Activated naive CD4-positive, alpha-beta T cell treated with anti-CD3 and anti-CD28 coated beads for 36 hours (primary cell): ENCODE results near the gene ZC3H11A. TPM values are rescaled to one million over a fixed set of nuclear protein-coding genes. Genes with fewer than 3 reads are reported as not detected.
A peak's percentile ranks its signal among the peaks of the same experiment; 100 is the strongest.
"Not testable (repeated sequence)": the region's sequence is repeated elsewhere in the genome, so short reads cannot be mapped to it uniquely, and the experiment has no call there.

Source experiments
- CTCF ChIA-PET: fragments of 350-600 bp; sonication (Branson Sonifier 250); formaldehyde crosslinking; loops from one replicate; lab custom pipeline; 2021; ENCODE audit warnings: antibody characterized with exemption; lab: Charles Lee
- DNase-seq: peaks from one replicate; pipeline ENCODE4 v3.0.0-alpha.2; 2020
- H3K27ac Mint-ChIP-seq: one replicate; pipeline ENCODE4 v1.8.0; 2021; ENCODE audit warnings: mild to moderate bottlenecking, mixed read lengths
- H3K27me3 Mint-ChIP-seq: one replicate; pipeline ENCODE4 v1.8.0; 2021; ENCODE audit warnings: low read depth, mixed read lengths
- H3K36me3 Mint-ChIP-seq: one replicate; pipeline ENCODE4 v1.8.0; 2021; ENCODE audit warnings: low read depth, mixed read lengths
- H3K4me1 Mint-ChIP-seq: one replicate; pipeline ENCODE4 v1.8.0; 2021; ENCODE audit warnings: low read depth, mixed read lengths
- H3K4me3 Mint-ChIP-seq: one replicate; pipeline ENCODE4 v1.8.0; 2021; ENCODE audit warnings: mild to moderate bottlenecking, moderate library complexity, mixed read lengths
- H3K9me3 Mint-ChIP-seq: one replicate; pipeline ENCODE4 v1.8.0; 2021; ENCODE audit warnings: mixed read lengths
- intact Hi-C: fragments of 100-400 bp; cut with micrococcal nuclease; formaldehyde crosslinking; loops from one replicate; pipeline ENCODE4 v1.15.1; 2023
- total RNA-seq, 2 experiments: library from RNA; stranded (reverse); gene quantifications; one replicate each; pipeline ENCODE4 v1.2.3, GENCODE V29; 2021

Gene ZC3H11A
- total RNA-seq, 2 experiments from 2014 or later, result 78.4 to 80.9 TPM

DNA sequence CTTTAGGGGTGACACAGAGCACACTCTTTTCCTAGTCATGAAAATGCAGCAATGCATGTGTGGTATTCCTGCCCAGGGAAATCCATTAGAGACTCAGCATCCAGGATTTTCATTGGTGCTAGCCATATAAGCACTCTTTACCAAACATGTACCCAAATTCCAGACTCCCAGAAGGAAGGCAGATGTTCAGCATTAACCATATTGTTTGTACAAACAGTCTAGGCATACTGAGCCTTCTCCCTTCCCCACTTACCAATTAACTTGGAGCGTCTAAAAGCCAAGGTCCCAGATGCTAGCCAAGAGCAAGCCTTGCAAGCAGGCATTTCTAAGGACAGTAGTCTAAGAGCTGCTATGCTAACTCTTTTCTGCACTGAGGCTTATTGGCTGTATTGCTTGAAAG is 27.9 kb downstream of the ZC3H11A start:
- Mint-ChIP-seq H3K9me3 (no peaks in the 10 kb centered on the region), H3K27me3 (no peaks in the 10 kb centered on the region), H3K27ac (peak overlapping the region; percentile 65), H3K36me3 (peaks cover 43% of the 10 kb centered on the region), H3K4me1 (peaks cover 15% of the 10 kb centered on the region), H3K4me3 (no peak overlapping the region)
- intact Hi-C loops, result no loop called here
- CTCF ChIA-PET, result no interaction called here
- DNase-seq, result no peak

- intact Hi-C loops, result no loop called here
- no peak overlapping the region for H3K4me3 Mint-ChIP-seq
- no peaks in the 10 kb centered on the region for H3K27me3 Mint-ChIP-seq
- peaks cover 45% of the 10 kb centered on the region for H3K36me3 Mint-ChIP-seq
- H3K27ac Mint-ChIP-seq, result no peak overlapping the region
- H3K4me1 Mint-ChIP-seq, result peaks cover 15% of the 10 kb centered on the region
- no peak for DNase-seq
- no peaks in the 10 kb centered on the region for H3K9me3 Mint-ChIP-seq
- CTCF ChIA-PET, result no interaction called here
Measured at GRCh38 chr1:203826175-203826574, 30.8 kb downstream of the ZC3H11A start.

DNA sequence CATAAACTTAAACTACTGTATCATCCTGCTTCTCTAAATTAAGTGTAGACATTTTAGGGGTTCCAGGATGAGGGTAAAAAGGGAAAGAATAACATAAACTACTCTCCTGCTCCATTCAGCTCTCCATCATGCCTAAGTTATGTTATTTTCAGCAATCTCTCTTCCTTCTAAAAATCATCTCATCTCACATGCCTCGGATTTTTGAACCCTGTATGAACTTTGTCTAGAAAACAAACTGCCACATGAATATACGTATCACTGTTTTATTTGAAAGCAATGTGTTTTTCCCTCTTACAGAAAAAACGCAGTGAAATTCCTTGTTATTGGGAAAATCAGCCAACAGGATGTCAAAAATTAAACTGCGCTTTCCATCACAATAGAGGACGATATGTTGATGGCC is 32.6 kb downstream of the ZC3H11A start:
- Mint-ChIP-seq H3K4me1 (peaks cover 10% of the 10 kb centered on the region), H3K36me3 (peaks cover 36% of the 10 kb centered on the region), H3K27me3 (no peaks in the 10 kb centered on the region), H3K4me3 (no peak overlapping the region), H3K9me3 (no peaks in the 10 kb centered on the region), H3K27ac (no peak overlapping the region)
- DNase-seq, result no peak
- intact Hi-C loops, result no loop called here
- CTCF ChIA-PET, result interaction anchor here (0.6 kb wide), 1 partner anchor 486 kb away, joined by 4 read pairs; no protein-coding TSS in a partner anchor

GRCh38 chr1:203828503-203828902 is 33.1 kb downstream of the ZC3H11A start:
- Mint-ChIP-seq H3K9me3 (no peaks in the 10 kb centered on the region), H3K27me3 (no peaks in the 10 kb centered on the region), H3K36me3 (peaks cover 37% of the 10 kb centered on the region)

GRCh38 chr1:203829247-203829646 is 33.8 kb downstream of the ZC3H11A start:
- peaks cover 39% of the 10 kb centered on the region for H3K36me3 Mint-ChIP-seq
- CTCF ChIA-PET, result not testable (repeated sequence)

More at GRCh38 chr1:203828503-203828902, 33.1 kb downstream of the ZC3H11A start:
- Mint-ChIP-seq H3K27ac (no peak overlapping the region), H3K4me1 (peaks cover 10% of the 10 kb centered on the region), H3K4me3 (no peak overlapping the region)
- no peak for DNase-seq
- intact Hi-C loops, result no loop called here
- CTCF ChIA-PET, result no interaction called here

GRCh38 chr1:203835476-203835875 is 40.1 kb downstream of the ZC3H11A start:
- Mint-ChIP-seq H3K9me3 (no peaks in the 10 kb centered on the region), H3K4me1 (no peaks in the 10 kb centered on the region), H3K27me3 (no peaks in the 10 kb centered on the region), H3K4me3 (no peak overlapping the region), H3K27ac (no peak overlapping the region), H3K36me3 (peaks cover 40% of the 10 kb centered on the region)
- DNase-seq, result no peak
- CTCF ChIA-PET, result interaction anchor here (0.6 to 1.4 kb wide), 2 partner anchors 10 to 26 kb away, joined by 4 read pairs; partner anchors contain the start of gene SNRPE
- intact Hi-C loops, result no loop called here

More at GRCh38 chr1:203829247-203829646, 33.8 kb downstream of the ZC3H11A start:
- H3K4me3 Mint-ChIP-seq, H3K27me3 Mint-ChIP-seq, intact Hi-C loops, H3K4me1 Mint-ChIP-seq, H3K27ac Mint-ChIP-seq, DNase-seq, H3K9me3 Mint-ChIP-seq: not testable (repeated sequence)

GRCh38 chr1:203839081-203839480 is 43.7 kb downstream of the ZC3H11A start:
- Mint-ChIP-seq H3K27ac (no peak overlapping the region), H3K36me3 (peaks cover 49% of the 10 kb centered on the region), H3K9me3 (peaks cover 2% of the 10 kb centered on the region), H3K4me3 (no peak overlapping the region), H3K4me1 (no peaks in the 10 kb centered on the region), H3K27me3 (no peaks in the 10 kb centered on the region)
- intact Hi-C loops, result no loop called here
- no peak for DNase-seq
- CTCF ChIA-PET, result no interaction called here

DNA sequence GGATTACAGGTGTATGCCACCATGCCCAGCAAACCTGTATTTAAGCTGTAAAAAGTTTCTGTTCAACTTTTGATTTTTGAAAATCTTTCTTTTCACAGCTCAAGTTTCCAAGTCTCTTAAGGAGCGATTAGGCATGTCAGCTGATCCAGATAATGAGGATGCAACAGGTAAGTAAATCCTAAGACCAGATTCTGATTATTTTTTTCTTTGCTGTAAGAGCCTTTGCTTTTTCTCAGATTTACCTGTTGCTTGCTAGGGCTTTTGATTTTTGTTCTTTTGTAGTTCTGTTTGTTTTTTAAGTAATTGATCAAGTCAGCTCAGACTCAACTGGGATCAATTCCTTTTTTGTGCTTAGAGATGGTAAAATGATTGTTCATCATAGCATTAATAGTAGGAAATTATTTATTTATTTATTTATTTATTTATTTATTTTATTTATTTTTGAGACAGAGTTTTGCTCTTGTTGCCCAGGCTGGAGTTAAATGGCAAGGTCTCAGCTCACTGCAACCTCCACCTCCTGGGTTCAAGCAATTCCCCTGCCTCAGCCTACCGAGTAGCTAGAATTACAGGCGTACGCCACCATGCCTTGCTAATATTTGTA is 44.9 kb downstream of the ZC3H11A start:
- Mint-ChIP-seq H3K27me3 (no peaks in the 10 kb centered on the region), H3K36me3 (peaks cover 49% of the 10 kb centered on the region), H3K4me1 (no peaks in the 10 kb centered on the region), H3K27ac (no peak overlapping the region), H3K4me3 (no peak overlapping the region), H3K9me3 (peaks cover 2% of the 10 kb centered on the region)
- DNase-seq, result no peak
- intact Hi-C loops, result no loop called here
- CTCF ChIA-PET, result interaction anchor here (0.6 to 1.2 kb wide), 2 partner anchors 25 to 163 kb away, joined by 3 to 4 read pairs; no protein-coding TSS in a partner anchor

DNA sequence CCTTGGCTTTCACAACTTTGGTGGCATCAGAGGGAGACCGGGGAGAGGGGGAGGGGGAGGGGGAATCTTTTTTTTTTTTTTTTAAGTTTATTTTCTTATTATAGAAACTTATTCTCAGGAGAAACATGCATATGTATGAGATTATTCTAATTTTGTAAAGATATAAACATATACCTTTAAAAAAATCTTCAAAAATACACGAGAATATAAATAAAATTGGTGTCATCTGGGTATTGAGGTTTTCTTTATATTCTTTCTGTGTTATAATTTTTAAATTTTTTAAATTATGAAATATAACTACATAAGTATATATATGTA is 47.1 kb downstream of the ZC3H11A start:
- intact Hi-C loops, result no loop called here
- Mint-ChIP-seq H3K4me1 (no peaks in the 10 kb centered on the region), H3K27ac (no peak overlapping the region), H3K27me3 (no peaks in the 10 kb centered on the region), H3K4me3 (no peak overlapping the region), H3K9me3 (peaks cover 2% of the 10 kb centered on the region), H3K36me3 (peaks cover 45% of the 10 kb centered on the region)
- DNase-seq, result no peak
- CTCF ChIA-PET, result no interaction called here

DNA sequence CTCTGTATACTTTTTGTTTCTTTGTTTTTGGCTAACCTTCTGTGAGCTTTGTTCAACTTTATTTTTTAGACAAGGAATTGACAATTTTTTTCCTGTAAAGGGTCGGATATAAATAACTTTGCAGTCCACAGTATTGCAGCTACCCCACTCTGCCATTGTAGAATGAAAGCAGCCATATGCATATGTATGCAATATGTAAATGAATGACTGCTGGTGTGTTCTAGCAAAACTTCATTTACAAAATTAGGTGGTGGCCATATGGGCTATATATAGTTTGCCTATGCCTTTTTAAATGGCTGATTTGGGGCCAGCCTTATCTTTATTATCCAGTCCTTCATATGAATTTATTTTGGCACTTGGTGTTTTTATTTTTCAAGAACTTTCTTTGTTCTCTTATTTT is 48.0 kb downstream of the ZC3H11A start:
- H3K36me3 Mint-ChIP-seq, result peaks cover 36% of the 10 kb centered on the region
- DNase-seq, result no peak
- peaks cover 2% of the 10 kb centered on the region for H3K9me3 Mint-ChIP-seq
- no peak overlapping the region for H3K27ac Mint-ChIP-seq
- H3K27me3 Mint-ChIP-seq, result no peaks in the 10 kb centered on the region
- H3K4me3 Mint-ChIP-seq, result no peak overlapping the region
- H3K4me1 Mint-ChIP-seq, result no peaks in the 10 kb centered on the region
- CTCF ChIA-PET, result no interaction called here
- intact Hi-C loops, result no loop called here

Other genes with a start within 250 kb of the ZC3H11A start
- 10 to 100 TPM; 17.7 to 19.6 TPM for gene ATP2B4, start 168.8 kb upstream of the ZC3H11A start, total RNA-seq
- 10 to 100 TPM; 11.2 to 11.6 TPM for gene LAX1, start 30.4 kb upstream of the ZC3H11A start, total RNA-seq
- gene ZBED6, start within 50 bp of the ZC3H11A start, total RNA-seq, result 10 to 100 TPM; 23.3 to 23.6 TPM
- 100 to 1,000 TPM; 366 to 370 TPM for gene SNRPE, start 66.0 kb downstream of the ZC3H11A start, total RNA-seq